Keratinocyte (primary cell): ENCODE measurements around the gene ABI2.

Experiments
- EZH2 ChIP-seq: IDR thresholded peaks from one replicate; pipeline ENCODE4 v1.6.1; 2012; ENCODE audit warnings: inconsistent platforms, mild to moderate bottlenecking, low read length, moderate library complexity
- TF ChIP-seq, protein P1 (sequence below), 3 experiments: IDR thresholded peaks in 1 of 3; conservative IDR thresholded peaks in 1 of 3; optimal IDR thresholded peaks in 1 of 3; 2 replicates in 2 of 3; 3 replicates in 1 of 3; pipeline versions ENCODE3 to v1.5.1; 2011; ENCODE audit warnings: low read length in 3 of 3, mild to moderate bottlenecking in 3 of 3, moderate library complexity in 2 of 3, control low read depth in 1 of 3, inconsistent platforms in 1 of 3; ENCODE audit not compliant: insufficient read depth in 2 of 3; ENCODE audit errors: extremely low read depth in 1 of 3

GRCh38 chr2:203470371-203470770 is 142.2 kb downstream of the ABI2 start:
- TF ChIP-seq, protein P1, sequence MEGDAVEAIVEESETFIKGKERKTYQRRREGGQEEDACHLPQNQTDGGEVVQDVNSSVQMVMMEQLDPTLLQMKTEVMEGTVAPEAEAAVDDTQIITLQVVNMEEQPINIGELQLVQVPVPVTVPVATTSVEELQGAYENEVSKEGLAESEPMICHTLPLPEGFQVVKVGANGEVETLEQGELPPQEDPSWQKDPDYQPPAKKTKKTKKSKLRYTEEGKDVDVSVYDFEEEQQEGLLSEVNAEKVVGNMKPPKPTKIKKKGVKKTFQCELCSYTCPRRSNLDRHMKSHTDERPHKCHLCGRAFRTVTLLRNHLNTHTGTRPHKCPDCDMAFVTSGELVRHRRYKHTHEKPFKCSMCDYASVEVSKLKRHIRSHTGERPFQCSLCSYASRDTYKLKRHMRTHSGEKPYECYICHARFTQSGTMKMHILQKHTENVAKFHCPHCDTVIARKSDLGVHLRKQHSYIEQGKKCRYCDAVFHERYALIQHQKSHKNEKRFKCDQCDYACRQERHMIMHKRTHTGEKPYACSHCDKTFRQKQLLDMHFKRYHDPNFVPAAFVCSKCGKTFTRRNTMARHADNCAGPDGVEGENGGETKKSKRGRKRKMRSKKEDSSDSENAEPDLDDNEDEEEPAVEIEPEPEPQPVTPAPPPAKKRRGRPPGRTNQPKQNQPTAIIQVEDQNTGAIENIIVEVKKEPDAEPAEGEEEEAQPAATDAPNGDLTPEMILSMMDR (optimal IDR thresholded peaks at IDR 0.05 in 1 of 3, IDR thresholded peaks at IDR 0.05 in 1 of 3, conservative IDR thresholded peaks at IDR 0.05 in 1 of 3; ENCODE audit: extremely low read depth in 1 of 3, insufficient read depth in 2 of 3, low read length in 3 of 3) = no peak
- no peak for TF ChIP-seq EZH2
